GM12892 (cell line): ENCODE data around the gene CST4.

ENCODE experiments used
- POLR2A ChIP-seq: IDR thresholded peaks from 2 replicates; pipeline ENCODE4 v1.6.1; 2011; ENCODE audit warnings: low read depth, low read length, control low read depth
- POLR2AphosphoS5 ChIP-seq: IDR thresholded peaks from 2 replicates; pipeline ENCODE4 v1.6.1; 2011; ENCODE audit warnings: low read depth, low read length, control low read depth
- TAF1 ChIP-seq: IDR thresholded peaks from 2 replicates; pipeline ENCODE4 v1.6.1; 2011; ENCODE audit warnings: low read depth, mild to moderate bottlenecking, control low read depth, low read length, borderline replicate concordance

- TF ChIP-seq POLR2A (no peak), TAF1 (no peak), POLR2AphosphoS5 (no peak)
Observed at GRCh38 chr20:23686046-23686750, 2.6 kb downstream of the CST4 start.
